Suprapubic skin (tissue), 4 donors: ENCODE results near the gene KLK15. TPM values are rescaled to one million over a fixed set of nuclear protein-coding genes. Genes with fewer than 3 reads are reported as not detected.

Experiments
- DNase-seq, 2 donors: peaks; one replicate each; pipeline ENCODE4 v3.0.0-alpha.2; 2019; ENCODE audit warnings: low spot score in 2 of 2
- H3K27ac ChIP-seq: fragments of 200-600 bp; sonication (generic); one replicate; pipeline ENCODE4 v1.5.1; 2019
- H3K27me3 ChIP-seq: fragments of 200-600 bp; sonication (generic); one replicate; pipeline ENCODE4 v1.5.1; 2019
- H3K36me3 ChIP-seq: fragments of 200-600 bp; sonication (generic); one replicate; pipeline ENCODE4 v1.5.1; 2019
- H3K4me1 ChIP-seq: fragments of 200-600 bp; sonication (generic); one replicate; pipeline ENCODE4 v1.5.1; 2019
- H3K4me3 ChIP-seq: fragments of 200-600 bp; sonication (generic); one replicate; pipeline ENCODE4 v1.5.1; 2019; ENCODE audit warnings: mild to moderate bottlenecking
- H3K9me3 ChIP-seq: fragments of 200-600 bp; sonication (generic); one replicate; pipeline ENCODE4 v1.5.1; 2019
- CTCF ChIP-seq, 2 donors: fragments of 200-600 bp in 1 of 2; fragments of 450-650 bp in 1 of 2; sonication (generic) in 1 of 2; IDR thresholded peaks; one replicate each; pipeline ENCODE4 v1.5.1; 2016 to 2019; ENCODE audit warnings: antibody characterized with exemption in 2 of 2, mild to moderate bottlenecking in 1 of 2, moderate library complexity in 1 of 2
- EP300 ChIP-seq: sonication (generic); formaldehyde crosslinking; IDR thresholded peaks from one replicate; pipeline ENCODE4 v1.6.1; 2017; ENCODE audit warnings: antibody characterized with exemption
- POLR2A ChIP-seq, 2 donors: fragments of 450-650 bp; IDR thresholded peaks; one replicate each; pipeline ENCODE4 v1.6.1; 2017; ENCODE audit warnings: antibody characterized with exemption in 2 of 2, mild to moderate bottlenecking in 2 of 2, moderate library complexity in 2 of 2
- POLR2AphosphoS5 ChIP-seq, 3 donors: sonication (generic); formaldehyde crosslinking; IDR thresholded peaks; one replicate each; pipeline ENCODE4 v1.6.1; 2017; ENCODE audit warnings: antibody characterized with exemption in 3 of 3
- WGBS: methylation state at CpG from one replicate; pipeline ENCODE4 v1.1.5; 2018; 5-methylcytosine and 5-hydroxymethylcytosine counted together
- total RNA-seq, 4 donors: library from RNA; depleted of rRNA; stranded (reverse); fragments of >200 nt; gene quantifications; one replicate each; pipeline ENCODE4 v1.1.0, GENCODE V29; 2016

KLK15 gene
- total RNA-seq, 4 donors from 2014 or later: not detected

- Histone ChIP-seq H3K4me3 (no peak overlapping the region), H3K9me3 (no peaks in the 10 kb centered on the region), H3K27ac (no peak overlapping the region), H3K4me1 (peaks cover 11% of the 10 kb centered on the region), H3K36me3 (peaks cover 38% of the 10 kb centered on the region), H3K27me3 (no peaks in the 10 kb centered on the region)
- no peak for DNase-seq
- TF ChIP-seq POLR2AphosphoS5 (IDR thresholded peaks at IDR 0.05) (no peak), POLR2A (IDR thresholded peaks at IDR 0.05) (no peak), EP300 (no peak), CTCF (IDR thresholded peaks at IDR 0.05) (no peak)
- WGBS: 68% methylated on average over 3 of the region's 4 CpGs
Measured at GRCh38 chr19:50795664-50796073, 37.7 kb downstream of the KLK15 start.

GRCh38 chr19:50794876-50795663 lies 38.3 kb downstream of the KLK15 start:
- H3K27ac ChIP-seq: no peak overlapping the region
- WGBS: 39% methylated on average over 8 of the region's 18 CpGs
- H3K9me3 ChIP-seq: no peaks in the 10 kb centered on the region
- no peak for DNase-seq
- H3K4me3 ChIP-seq: no peak overlapping the region
- no peaks in the 10 kb centered on the region for H3K27me3 ChIP-seq
- H3K36me3 ChIP-seq: peaks cover 36% of the 10 kb centered on the region
- no peak for TF ChIP-seq POLR2A (IDR thresholded peaks at IDR 0.05)
- no peak for TF ChIP-seq CTCF (IDR thresholded peaks at IDR 0.05)
- no peak for TF ChIP-seq POLR2AphosphoS5 (IDR thresholded peaks at IDR 0.05)
- TF ChIP-seq EP300: no peak
- H3K4me1 ChIP-seq: peaks cover 11% of the 10 kb centered on the region

- Histone ChIP-seq H3K36me3 (peaks cover 28% of the 10 kb centered on the region), H3K9me3 (no peaks in the 10 kb centered on the region), H3K4me3 (no peak overlapping the region), H3K27ac (no peak overlapping the region), H3K27me3 (no peaks in the 10 kb centered on the region), H3K4me1 (peaks cover 11% of the 10 kb centered on the region)
- no peak for TF ChIP-seq CTCF (IDR thresholded peaks at IDR 0.05)
- no peak for TF ChIP-seq POLR2A (IDR thresholded peaks at IDR 0.05)
- TF ChIP-seq EP300: no peak
- no peak for TF ChIP-seq POLR2AphosphoS5 (IDR thresholded peaks at IDR 0.05)
- no peak for DNase-seq
- 18% methylated on average over 14 of the region's 16 CpGs for WGBS
Measured at GRCh38 chr19:50794074-50794875, 39.1 kb downstream of the KLK15 start.

- WGBS: 62% methylated on average over 10 of the region's 11 CpGs
- TF ChIP-seq EP300 (no peak), CTCF (IDR thresholded peaks at IDR 0.05) (no peak)
- peaks cover 22% of the 10 kb centered on the region for H3K36me3 ChIP-seq
- no peaks in the 10 kb centered on the region for H3K27me3 ChIP-seq
- no peak overlapping the region for H3K27ac ChIP-seq
- no peak overlapping the region for H3K4me3 ChIP-seq
- peaks cover 11% of the 10 kb centered on the region for H3K4me1 ChIP-seq
- H3K9me3 ChIP-seq: no peaks in the 10 kb centered on the region
- no peak for DNase-seq
Measured at GRCh38 chr19:50793558-50794065, 39.8 kb downstream of the KLK15 start.
